HG02840 (cell line): Measurements from ENCODE around the gene CTRB2.
"Not testable (repeated sequence)": the region's sequence is repeated elsewhere in the genome, so short reads cannot be mapped to it uniquely, and the experiment has no call there.

Source experiments
- ATAC-seq: cut with Tn5 transposase; IDR thresholded peaks from one replicate; pipeline ENCODE4 v1.9.1; 2021; ENCODE audit warnings: mild to moderate bottlenecking, moderate library complexity, moderate number of reproducible peaks; ENCODE audit not compliant: unreplicated experiment, low FRiP score

The CTRB2 gene

DNA sequence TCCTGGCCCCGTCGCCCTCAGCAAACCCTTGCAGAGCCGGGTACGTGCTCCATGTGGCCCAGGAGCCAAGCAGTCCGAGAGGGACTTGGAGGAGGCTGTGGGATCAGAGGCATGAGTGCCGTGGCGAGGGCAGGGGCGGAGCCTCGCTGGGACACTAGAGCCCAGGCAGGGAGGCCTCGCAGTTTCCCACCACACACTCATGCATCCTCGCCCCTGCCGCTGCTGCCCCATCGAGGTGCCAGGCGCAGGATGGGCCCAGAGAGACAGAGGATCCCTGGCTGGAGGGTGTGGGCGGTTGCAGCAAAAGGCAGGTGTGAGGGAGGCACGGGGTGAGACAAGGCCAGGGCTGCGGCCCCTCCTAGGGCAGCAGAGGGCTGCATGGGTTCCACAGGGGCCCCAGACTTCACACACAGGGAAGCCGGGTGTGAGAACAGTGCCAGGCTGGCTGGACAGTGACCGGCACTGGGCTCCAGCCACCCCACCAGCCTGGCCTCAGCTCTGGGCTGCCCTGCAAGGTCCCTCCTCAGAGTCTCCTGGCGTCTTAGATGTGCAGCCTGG, 36.8 kb upstream of the CTRB2 start:
- no peak for ATAC-seq

DNA sequence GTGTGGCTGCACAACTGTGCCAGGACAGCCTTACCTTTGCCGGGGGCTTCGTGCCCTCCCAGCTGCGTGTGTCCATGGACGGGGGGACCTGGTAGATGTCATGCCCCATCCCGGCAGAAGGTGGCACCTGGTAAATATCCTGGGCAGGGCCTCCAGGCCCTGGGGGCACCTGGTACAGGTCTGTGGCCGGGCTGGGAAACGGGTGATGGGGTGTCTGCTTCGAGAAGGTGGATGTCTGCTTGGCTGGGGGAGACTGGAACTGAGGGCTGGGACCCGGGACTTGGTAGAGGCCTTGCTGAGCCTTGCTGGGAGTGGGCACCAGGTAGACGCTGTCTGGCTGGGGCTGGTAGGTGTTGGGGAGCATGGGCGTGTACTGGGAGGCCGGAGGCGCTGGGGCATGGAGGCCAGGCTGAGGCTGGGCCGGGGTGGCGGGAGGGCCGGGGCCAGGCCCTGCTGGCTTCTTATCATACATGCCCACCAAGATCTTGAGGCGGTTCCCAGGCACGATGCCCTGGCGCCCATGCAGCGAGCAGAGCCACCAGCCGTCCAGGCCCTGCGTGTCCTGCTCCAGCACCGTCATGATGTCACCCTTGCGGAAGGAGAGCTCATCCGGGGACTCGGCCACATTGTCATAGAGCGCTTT, 35.6 kb upstream of the CTRB2 start:
- not testable (repeated sequence) for ATAC-seq

DNA sequence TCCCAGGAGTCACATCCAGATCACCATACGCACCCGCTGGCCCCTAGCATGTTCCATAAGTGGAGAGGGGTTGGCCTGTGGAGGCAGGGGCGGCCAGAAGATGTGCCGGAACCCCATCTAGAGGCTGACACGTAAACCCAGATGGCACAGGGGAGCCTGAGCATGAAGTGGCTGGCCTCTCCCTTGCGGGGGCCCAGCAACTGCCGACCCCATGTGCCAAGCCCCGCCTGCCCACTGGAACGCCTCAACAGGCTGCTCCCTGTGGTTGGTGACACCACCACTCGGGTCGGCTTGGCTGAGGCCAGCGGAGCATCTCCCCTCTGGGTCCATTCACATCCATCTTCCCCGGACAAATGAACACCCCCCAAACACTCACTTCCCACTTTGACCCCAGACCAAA, 35.0 kb upstream of the CTRB2 start:
- no peak for ATAC-seq

DNA sequence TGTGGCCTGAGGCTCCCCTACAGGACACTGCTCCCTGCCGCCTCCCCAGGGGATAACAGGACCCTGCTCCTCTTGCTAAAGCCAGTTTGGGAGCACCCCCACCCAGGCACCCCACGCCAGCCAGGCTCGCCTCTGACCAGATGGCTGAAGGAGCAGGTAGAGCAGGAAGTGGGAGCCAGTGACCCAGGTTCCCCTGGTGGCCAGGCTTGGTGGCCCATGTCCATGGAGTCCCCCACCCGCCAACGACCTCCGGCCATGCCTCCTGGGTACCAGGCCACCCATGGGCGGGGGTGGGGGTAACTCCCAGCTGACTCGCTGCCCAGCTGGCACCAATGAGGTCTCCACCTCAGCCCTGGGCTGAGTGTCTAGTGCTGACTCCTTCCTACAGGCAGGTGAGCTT, 34.5 kb upstream of the CTRB2 start:
- no peak for ATAC-seq

DNA sequence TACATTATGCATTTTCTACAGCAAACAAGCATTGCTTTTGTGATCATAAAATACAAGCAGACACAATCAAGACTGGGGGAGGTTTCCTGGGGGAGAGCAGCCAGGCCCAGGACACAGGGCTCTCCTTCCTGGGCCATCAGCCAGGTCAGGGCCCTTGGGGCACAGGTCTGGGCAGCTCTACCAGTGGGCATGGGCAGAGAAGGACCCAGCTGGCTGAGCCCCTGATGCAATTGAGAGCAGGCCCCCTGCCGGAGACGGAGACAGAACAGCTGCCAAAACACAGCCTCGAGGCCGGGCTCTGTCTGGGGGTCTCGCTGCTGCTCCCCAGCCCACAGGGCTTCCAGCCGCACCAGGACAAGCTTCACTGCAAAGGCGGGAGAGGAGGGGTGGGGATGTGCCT, 33.7 kb upstream of the CTRB2 start:
- not testable (repeated sequence) for ATAC-seq

DNA sequence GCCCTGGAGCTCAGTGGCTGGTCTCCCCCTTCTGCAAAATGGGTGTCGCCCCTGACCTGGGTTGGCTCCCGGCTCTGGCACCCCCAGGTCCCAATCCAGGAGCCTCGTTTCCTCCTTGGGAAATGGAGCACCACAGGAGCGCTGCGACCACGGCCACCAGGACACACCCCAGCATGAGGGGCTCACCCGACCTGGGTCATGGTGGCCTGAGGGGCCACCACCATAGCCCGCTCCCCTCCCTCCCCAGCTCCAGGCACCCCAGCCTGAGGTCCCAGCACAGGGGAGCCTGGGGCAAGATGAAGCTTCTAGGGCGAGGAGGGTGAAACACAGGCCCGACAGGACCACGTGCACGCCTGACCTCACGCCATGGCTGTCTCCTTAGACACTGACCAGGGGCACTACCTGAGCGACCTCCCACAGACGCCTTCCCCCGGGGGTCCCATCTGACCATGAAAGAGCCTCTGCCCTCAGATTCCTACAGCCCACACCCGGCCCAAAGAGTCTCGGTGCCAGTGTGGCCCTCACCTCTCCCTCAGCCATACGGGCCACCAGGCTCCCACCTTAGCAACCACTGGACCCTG, 32.7 kb upstream of the CTRB2 start:
- no peak for ATAC-seq

DNA sequence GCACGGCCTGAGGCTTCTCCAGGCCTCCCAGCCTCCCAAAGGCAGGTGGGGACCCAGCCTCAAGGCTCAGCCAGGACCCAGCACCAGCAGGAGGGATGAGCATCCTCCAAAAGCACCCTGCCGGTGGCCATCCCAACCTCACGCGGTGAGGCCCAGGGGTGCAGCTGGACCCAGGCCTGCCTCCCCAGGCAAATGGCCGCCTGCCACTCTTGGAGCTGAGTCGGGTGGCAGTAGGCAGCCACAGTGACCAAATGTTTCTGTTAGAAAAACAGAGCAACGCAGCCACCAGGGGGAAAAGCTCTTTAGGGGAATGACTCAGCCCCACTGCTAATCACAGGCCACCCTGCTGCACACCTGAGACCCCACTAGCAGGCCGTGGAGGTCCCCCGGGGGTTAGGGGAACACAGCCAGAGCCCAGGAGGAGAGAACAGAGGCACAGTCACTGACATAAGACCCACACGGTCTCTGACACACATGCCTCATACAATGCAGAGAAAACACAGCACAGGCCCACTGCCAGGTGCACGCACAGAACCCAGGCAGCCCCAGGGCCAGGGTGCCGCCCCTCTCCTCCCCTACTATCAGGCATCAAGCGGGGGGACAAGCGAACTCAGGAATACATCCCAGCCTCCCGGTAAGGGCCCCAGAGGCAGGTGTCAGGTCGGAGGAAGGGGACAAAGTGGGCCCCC, 32.0 kb upstream of the CTRB2 start:
- no peak for ATAC-seq

DNA sequence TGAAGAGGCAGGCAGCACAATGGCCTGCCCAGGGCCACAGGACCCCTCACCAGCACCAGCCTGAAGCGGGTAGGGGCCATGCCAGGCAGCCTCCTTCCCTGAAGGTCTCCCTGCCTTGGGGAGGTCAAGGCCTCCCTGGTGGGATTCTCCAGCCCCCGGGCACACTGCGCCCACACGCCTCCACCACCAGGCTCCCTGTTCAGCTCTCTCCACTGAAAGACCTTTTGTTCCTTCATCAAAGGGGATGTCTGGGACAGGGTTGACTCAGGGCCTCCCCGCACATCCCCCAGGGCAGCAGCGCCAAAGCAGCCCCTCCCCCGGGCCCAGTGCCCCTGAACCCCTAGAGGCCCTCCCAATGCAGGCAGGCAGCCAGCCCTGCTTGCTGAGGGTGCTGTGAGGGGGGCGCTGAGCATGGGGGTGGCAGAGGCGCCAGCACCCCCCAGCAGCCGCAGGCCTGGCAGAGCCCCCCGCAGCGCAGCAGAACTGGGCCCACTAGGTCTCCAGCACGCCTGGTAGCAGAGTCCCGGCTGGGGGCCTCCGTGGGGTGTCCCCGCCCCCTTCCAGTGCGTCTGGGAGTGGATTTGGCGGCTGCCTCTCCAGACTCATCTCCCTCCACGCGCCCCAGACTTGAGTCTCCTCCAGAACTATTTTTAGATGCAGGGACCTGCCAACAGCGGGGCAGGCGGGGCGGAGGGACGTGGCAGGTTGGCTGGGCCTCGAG, 31.3 kb upstream of the CTRB2 start:
- no peak for ATAC-seq

DNA sequence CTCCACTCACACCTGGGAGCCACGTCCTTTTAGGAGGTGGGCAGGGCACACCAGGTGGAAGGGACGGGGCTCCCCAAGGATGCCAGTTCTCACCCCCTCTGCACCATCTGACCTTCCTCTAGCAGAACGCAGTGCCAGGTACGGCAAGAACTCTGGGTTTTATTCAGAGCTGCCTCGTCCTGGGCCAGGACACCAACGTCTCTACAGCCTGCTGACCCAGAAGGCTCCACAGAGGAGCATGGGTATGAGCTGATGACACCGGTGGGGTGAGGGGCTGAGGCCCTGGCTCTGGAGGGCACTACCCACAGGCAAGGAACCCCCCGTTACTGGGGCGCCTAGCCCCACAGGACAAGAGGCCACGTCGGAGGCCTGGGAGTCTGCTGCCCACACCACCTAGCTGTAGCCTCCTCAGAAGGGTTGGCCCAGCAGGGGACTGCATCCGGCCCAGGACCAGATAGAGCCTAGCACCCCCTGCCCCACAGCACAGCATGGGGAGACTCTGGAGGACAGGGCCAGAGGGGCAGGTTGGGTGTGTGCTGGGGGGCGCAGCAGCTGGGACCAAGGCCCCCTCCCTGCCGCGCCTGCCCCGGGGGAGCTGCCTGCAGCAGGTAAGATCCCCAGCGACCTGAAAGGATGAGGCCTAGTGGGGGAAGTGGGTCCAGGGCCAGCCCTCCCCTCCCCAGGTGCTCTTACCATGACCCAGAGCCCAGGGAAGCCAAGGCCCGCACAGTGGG, 30.6 kb upstream of the CTRB2 start:
- ATAC-seq: no peak

DNA sequence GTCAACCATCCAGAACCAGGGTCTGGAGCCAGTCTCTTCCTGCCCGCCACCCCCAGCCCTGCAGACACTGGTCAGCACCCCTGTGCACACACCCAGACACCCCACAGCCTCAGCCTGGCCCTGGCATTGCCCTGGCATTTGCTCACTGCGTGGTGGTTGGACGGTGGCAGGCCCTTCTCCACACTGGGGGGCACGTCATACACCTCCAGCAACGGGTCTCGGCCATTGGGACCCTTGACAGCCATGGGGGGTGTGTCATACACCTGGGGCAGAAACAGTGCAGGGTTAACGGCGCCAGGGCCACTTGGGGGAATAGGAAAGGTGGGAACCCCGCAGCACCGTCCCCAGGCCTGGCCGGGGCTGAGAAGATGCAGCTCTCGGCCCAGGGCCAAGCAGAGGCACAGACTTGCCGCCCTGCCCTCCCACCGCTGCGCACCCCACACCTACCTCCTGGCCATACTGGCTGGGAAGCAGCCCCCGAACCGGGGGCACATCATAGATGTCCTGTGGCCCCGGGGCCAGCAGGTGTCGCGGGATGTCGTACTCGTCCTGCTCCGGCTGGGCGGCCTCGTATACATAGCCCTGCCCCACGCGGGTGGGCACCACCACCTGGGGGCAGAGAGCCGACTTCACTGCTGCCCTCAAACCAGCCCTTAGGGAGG, 29.9 kb upstream of the CTRB2 start:
- no peak for ATAC-seq

DNA sequence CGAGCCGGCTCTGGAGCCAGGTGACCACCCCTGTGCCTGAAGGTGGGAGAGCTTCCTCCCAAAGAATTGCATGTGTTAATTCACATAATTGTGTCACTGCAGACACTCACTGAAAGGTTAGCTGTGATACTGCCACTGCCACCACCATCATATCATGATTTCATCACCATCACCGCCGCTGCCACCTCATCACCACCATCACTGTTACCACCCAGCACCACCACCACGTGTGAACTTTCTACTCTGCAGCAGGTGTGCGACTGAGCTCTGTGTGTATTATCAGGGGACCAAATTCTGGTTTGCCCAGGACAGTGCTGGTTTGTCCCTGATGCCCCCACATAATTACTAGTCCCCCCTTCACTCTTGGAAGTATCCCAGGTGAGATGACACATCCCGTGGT, 29.3 kb upstream of the CTRB2 start:
- ATAC-seq: no peak

DNA sequence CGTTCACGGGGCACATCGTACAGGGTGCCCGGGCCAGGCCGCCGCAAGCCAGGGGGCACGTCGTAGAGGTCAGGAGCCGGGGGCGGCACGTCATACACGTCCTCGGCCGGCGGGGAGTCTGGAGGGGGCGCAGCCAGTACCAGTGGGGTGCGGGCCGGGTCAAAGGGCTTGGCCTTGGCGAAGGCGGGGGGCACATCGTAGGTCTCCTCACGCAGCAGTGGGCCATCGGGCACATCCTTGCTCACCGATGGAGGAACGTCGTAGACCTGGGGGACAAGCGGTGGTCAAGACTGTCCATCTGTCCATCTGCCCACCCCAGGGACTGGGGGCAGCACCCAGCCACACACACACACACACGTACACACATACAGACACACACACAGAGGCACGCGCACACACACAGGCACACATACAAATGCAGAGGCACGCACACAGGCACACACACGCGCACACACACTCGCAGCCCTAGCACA, 28.8 kb upstream of the CTRB2 start:
- ATAC-seq: no peak

DNA sequence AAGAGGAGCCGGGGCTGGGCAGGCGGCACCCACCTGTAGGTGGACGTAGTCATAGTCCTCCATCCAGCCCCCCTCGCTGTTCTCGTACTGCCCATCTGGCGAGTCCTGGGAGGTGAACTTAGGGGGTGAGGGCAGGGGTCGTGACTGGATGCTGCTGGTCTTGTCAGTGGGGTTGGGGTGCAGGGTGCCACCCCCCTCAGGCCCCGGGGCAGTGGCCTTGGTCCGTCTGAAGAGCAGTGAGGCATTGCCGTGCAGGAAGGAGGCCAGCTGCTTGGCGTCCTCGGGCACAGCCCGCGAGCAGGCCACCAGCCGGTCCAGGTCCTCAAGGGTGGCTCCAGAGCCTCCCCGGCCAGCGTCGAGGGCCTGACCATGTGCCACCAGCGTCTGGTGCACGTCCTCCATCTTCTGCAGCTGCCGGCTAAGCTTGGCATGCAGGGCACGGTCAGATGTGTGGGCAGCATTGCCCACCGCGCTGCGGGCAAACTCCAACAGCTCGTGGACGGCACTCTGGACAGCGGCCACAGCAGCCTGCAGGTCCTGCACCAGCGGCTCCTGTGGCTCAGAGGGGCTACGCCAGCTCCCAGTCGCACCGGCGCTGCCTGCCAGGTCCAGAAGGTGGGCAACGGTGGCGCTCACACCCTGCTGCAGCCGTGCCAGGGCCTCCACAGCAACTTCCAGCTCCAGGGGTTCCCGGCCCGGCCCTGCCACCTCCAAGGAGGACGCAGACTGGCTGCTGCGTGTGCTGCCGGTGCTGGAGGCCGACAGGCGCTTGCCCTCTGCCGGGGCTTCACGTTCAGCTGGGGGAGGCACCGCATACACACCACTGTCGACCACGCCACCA, 28.1 kb upstream of the CTRB2 start:
- ATAC-seq: no peak

DNA sequence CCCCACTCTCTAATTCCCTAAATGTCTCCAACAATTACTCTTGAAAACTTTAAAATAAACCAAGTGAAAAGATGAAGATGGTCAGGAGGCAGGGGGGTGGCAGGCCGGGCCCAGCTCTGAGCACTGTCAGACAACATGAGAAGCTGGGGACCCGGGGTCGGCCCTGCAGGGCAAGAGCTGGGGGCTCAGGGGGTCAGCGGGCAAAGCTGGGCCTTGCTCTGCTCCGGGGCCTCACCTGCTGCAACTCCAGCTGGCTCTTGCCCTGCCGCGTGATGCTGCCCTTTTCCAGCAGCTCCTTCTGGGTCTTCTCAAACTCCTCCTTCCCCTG, 26.6 kb upstream of the CTRB2 start:
- no peak for ATAC-seq

DNA sequence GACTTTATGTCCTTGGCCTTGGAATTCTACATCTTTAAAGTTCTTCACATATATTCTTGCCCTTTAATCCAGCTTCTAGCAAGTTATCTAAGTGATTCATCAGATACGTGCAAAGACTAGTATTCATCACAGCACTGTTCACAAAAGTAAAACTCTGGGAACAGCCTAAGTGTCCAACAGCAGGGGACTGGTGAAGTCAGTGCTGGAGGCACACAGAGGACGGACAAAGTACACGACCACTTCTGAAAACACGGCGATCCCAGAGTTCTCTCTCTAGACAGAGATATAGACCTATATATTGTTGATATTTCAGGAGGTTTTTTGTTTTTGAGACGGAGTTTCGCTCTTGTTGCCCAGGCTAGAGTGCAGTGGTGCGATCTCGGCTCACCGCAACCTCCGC, 24.6 kb upstream of the CTRB2 start:
- no peak for ATAC-seq

DNA sequence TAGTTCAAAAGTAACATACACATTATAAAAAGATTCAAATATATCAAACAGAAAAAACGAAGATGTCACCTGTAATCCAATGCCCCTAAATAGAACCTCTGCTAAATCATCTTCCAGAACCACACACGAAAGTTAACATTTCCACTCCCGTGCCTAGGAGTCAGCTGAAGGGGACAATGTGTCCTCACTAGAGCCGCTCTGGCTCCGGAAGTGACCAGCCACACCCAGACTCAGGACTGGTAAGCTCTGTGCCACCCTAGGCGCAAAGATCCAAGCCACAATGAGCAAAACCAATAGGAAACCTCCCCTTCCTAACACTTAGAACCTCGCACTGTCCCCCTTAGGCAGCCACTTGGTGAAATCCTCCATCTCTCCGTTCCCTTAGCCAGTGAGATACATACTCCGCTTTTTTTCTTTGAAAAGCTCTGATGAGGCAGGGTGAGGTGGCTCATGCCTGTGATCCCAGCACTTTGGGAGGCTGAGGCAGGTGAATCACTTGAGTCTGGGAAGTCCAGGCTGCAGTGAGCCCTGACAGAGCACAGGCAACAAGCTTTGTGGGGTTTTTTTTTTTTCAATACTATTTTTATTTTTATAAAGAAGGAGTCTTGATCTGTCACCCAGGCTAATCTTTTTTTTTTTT, 23.6 kb upstream of the CTRB2 start:
- ATAC-seq: no peak

DNA sequence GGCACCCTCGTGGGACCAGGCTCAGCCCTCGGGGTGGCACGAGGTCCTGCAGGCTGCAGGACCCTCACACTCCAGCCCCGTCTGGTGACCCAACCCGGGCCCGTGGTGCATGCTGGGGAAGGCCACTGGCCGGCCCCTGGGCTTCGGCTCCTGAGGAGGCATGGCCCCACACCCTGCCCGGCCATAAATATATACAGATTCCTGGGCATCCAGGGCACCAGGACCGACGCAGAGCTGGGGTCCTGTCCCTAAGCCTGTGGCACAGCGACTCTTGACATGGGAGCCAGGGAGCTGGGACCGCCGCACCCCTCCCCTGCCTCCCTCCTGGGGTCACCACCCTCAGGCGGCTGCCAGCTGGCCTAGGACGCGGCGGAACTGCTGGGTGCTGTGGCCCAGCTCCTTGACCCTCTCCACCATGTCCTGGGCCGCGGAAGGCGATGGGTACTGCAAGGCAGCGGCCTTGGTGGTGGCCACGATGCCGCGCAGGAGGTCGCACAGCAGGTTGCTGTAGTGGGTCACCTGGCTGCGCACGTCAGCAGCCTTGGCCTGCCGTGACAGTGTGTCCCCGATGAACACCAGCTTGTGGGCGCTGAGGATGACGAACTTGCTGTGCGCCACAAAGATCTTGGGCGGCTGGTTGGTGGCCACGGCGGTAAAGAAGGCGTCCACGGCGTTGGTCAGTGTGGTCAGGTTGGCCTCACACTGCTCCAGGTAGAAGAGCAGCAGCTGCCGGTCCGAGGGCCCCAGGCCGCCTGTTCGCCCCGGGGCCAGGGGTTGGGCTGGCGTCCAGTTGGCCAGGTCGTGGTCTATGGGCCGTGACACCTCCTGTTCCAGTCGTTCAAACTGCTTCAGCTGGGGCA, 22.4 kb upstream of the CTRB2 start:
- no peak for ATAC-seq
